ENCODE measurements around the gene ZNF660.

Gene ZNF660

DNA sequence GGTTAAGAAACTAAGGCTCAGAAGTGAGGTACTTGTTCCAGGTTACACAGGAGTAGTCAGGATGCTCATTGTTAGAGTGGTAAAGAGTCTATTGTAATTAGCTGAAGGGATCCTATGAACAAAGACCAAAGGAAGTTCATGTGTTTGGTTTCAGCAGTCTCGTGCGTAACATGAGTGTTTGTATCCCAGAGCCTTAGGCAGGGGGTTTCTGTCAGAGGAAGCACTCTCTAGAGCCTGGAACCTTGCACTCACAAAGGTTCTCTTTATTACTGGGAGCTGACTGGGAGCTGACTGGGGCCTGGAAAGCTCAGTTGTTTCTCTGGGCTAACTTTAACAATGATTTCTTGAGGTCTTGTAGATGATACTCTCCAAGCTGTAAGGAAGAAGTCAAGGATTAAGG, 44.0 kb downstream of the ZNF660 start:
- in situ Hi-C loops (cut with HindIII; ENCODE audit: low sequenced_read_pairs): no loop called here

DNA sequence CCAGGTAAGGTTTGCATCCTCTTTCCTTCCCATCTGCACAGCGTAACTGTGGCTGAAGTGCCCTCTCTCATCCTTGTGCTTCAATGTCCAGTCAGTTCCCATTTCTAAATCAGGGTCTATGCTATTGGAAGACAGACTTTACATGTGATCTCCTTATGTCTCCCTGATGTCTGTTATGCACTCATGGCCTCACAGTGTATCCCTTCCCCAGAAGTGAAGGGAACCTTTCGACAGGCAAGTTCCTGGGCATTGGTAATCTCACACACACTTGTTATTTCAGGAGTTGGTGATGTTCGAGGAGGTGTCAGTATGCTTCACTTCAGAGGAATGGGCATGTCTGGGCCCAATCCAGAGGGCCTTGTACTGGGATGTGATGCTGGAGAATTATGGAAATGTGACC, 47.4 kb downstream of the ZNF660 start:
- in situ Hi-C loops (cut with HindIII; ENCODE audit: low sequenced_read_pairs): loop anchor here (5.0 kb wide), 1 partner anchor 100 kb away; no protein-coding TSS in a partner anchor

DNA sequence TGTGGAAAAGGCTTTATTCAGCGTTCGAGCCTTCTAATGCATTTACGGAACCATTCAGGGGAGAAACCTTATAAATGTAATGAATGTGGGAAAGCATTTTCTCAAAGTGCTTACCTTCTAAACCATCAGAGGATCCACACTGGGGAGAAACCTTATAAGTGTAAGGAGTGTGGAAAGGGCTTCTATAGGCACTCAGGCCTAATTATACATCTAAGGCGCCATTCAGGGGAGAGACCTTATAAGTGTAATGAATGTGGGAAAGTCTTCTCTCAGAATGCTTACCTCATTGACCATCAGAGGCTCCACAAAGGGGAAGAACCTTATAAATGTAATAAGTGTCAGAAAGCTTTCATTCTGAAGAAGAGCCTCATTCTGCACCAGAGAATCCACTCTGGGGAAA, 57.6 kb downstream of the ZNF660 start:
- in situ Hi-C loops (cut with HindIII; ENCODE audit: low sequenced_read_pairs): no loop called here

DNA sequence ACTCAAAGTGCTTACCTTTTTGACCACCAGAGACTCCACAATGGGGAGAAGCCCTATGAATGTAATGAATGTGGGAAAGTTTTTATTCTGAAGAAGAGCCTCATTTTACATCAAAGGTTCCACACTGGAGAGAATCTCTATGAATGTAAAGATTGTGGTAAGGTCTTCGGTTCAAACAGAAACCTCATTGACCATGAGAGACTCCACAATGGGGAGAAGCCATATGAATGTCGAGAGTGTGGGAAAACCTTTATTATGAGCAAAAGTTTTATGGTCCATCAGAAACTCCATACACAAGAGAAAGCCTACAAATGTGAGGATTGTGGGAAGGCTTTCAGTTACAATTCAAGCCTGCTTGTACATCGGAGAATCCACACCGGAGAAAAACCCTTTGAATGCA, 58.3 kb downstream of the ZNF660 start:
- in situ Hi-C loops (cut with HindIII; ENCODE audit: low sequenced_read_pairs): no loop called here

DNA sequence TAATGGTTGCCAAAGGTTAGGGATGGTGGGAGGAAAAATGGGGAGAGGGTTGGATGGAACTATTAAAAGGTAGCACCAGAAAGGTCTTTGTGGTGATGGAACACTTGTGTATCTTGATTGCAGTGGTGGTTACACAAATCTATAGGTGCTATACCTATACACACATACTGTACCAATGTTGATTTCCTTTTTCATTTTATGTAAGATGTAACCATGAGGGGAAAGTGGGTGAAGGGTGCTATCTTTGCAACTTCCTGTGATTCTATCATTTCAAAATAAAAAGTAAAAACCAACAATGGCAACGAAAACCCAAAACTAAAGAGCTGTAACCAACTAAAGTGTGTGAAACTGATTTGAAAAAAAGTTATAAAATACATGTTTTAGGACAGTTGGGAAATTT, 63.0 kb downstream of the ZNF660 start:
- in situ Hi-C loops (cut with HindIII; ENCODE audit: low sequenced_read_pairs): no loop called here

DNA sequence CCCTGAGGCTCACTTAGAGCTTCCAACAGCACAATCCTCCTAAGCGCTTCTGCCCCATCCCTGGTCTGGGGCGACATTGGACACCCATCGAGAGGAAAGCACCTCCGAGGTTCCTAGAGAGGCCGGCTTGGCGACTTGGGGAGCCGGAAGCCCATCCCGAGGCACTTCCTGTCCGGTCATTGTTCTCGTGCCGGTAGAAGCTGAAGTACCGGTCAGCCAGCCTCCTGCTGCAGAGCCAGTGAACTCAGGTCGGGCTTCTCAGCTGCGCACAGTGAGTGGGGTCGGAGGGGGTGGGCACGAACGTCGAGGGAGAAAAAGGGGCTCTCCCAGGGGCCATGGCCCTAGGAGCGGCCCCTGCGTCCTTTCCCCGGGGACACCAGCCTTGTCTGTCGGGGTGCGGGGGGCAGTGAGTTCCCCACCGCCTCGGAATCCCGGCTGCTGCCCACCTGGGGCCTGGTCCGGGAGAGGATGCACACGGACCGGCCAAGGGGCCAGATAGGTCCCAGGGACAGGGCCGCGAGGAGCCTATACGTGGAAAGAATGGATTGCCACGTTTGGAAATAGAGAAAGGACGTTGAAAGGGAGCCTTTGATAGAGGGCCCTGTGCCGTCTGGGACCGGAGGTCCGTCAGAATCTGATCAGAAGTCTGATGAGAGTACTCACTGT, 63.9 kb downstream of the ZNF660 start, which contains the start of gene ZNF35:
Gene ZNF35 (plus strand): TSS at position 169 of the 666 bp plus-strand sequence. CDS start 2,336 bp downstream, outside the sequence.
- in situ Hi-C loops (cut with HindIII; ENCODE audit: low sequenced_read_pairs): no loop called here

Measured in endothelial cell of hepatic sinusoid (primary cell).